ENCODE data around the gene GSTT2B.

GRCh38 chr22:23997092-23997491, 36.1 kb upstream of the GSTT2B start:
- TF ChIP-seq POLR2AphosphoS5 (IDR thresholded peaks at IDR 0.05; ENCODE audit: low read depth, low read length) = no peak
- no peak for TF ChIP-seq TAF1 (IDR thresholded peaks at IDR 0.05; ENCODE audit: borderline replicate concordance, low read depth, low read length)
- no peak for TF ChIP-seq POLR2A (IDR thresholded peaks at IDR 0.05; ENCODE audit: low read depth, low read length)
